A673 (cell line): ENCODE measurements around the gene POPDC2. TPM values are rescaled to one million over a fixed set of nuclear protein-coding genes. Genes with fewer than 3 reads are reported as not detected.

Source experiments
- BruUV-seq: library from RNA; stranded (reverse); fragments of 400-500 nt; replicated peaks from 2 replicates; lab custom pipeline; 2021; lab: Mats Ljungman, UMichigan
- CTCF ChIA-PET: fragments of 300-600 bp; sonication (Branson Sonifier 250); formaldehyde crosslinking; loops from one replicate; lab custom pipeline; 2022; ENCODE audit warnings: antibody characterized with exemption; lab: Charles Lee
- POLR2A ChIA-PET: fragments of 300-600 bp; sonication (Branson Sonifier 250); formaldehyde crosslinking; loops from one replicate; lab custom pipeline; 2022; ENCODE audit warnings: antibody characterized with exemption; ENCODE audit not compliant: low non-redundant PET; lab: Charles Lee
- DNase-seq: peaks from one replicate; pipeline ENCODE4 v3.0.0-alpha.2; 2015; ENCODE audit warnings: low spot score
- H3K27ac ChIP-seq: fragments of 200-600 bp; sonication (generic); 2 replicates; pipeline ENCODE4 v1.5.1; 2016; ENCODE audit warnings: mixed run types, low read depth, mild to moderate bottlenecking, mixed read lengths, antibody characterized with exemption, low read length; ENCODE audit not compliant: poor library complexity, severe bottlenecking
- H3K27me3 ChIP-seq: fragments of 200-600 bp; sonication (generic); replicated peaks from 2 replicates; pipeline ENCODE4 v1.6.1; 2017; ENCODE audit warnings: mixed run types, low read depth, mild to moderate bottlenecking, mixed read lengths, antibody characterized with exemption, low read length; ENCODE audit not compliant: insufficient read depth, poor library complexity
- H3K36me3 ChIP-seq: fragments of 200-600 bp; sonication (generic); 2 replicates; pipeline ENCODE4 v1.6.1; 2016; ENCODE audit warnings: mixed run types, mild to moderate bottlenecking, mixed read lengths, antibody characterized with exemption, low read length; ENCODE audit not compliant: insufficient read depth, poor library complexity, severe bottlenecking
- H3K4me1 ChIP-seq: fragments of 200-600 bp; sonication (generic); 2 replicates; pipeline ENCODE4 v1.6.1; 2017; ENCODE audit warnings: mixed run types, mild to moderate bottlenecking, mixed read lengths, antibody characterized with exemption, low read length; ENCODE audit not compliant: insufficient read depth, poor library complexity, severe bottlenecking
- H3K4me3 ChIP-seq: fragments of 200-600 bp; sonication (generic); 2 replicates; pipeline ENCODE4 v1.5.1; 2016; ENCODE audit warnings: low read depth, mixed run types, mild to moderate bottlenecking, mixed read lengths, low read length; ENCODE audit not compliant: poor library complexity, severe bottlenecking
- H3K9me3 ChIP-seq: fragments of 200-600 bp; sonication (generic); 2 replicates; pipeline ENCODE4 v1.6.1; 2016; ENCODE audit warnings: mixed run types, low read depth, mild to moderate bottlenecking, mixed read lengths, antibody characterized with exemption, low read length; ENCODE audit not compliant: poor library complexity, severe bottlenecking
- EZH2 ChIP-seq: fragments of 200-600 bp; sonication (generic); IDR thresholded peaks from 2 replicates; pipeline ENCODE4 v1.6.1; 2017; ENCODE audit warnings: borderline replicate concordance, low read depth, mild to moderate bottlenecking, mixed read lengths, antibody characterized with exemption, low read length; ENCODE audit not compliant: poor library complexity, severe bottlenecking
- intact Hi-C: fragments of 100-400 bp; cut with micrococcal nuclease; formaldehyde crosslinking; loops from one replicate; pipeline ENCODE4 v1.10.0; 2022; ENCODE audit not compliant: unreplicated experiment
- total RNA-seq: library from RNA; stranded (reverse); gene quantifications from 2 replicates; pipeline ENCODE4 v1.2.3, GENCODE V29; 2021
- TF ChIP-seq, protein P1 (sequence below): fragments of 300-800, 200-600 bp; sonication (generic); conservative IDR thresholded peaks from 2 replicates; pipeline ENCODE4 v1.5.1; 2017; ENCODE audit warnings: low read depth, mild to moderate bottlenecking, antibody characterized with exemption, low read length, moderate library complexity, mixed read lengths

POPDC2 gene
- total RNA-seq, 1 experiment from 2014 or later, result 0.99 TPM

DNA sequence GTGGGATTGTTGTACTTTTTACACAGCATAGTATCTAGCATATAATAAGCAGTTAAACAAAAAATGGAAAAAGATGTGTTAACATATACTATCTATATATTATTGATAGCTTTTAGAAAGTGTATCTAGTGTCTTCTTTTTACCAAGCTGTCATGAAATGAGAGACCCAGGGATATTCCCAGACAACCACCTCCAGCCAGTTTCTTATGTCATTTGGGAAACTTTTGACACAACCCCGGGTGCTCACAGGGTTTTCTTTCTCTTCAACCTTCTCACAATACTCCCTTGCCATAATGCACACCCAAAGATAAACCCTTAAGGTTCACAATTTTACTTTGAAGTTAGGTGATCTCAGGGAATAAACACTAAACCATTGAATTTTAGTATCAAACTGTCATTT is 67.5 kb downstream of the POPDC2 start:
- BruUV-seq, result no TSS peak
- no peaks in the 10 kb centered on the region for H3K9me3 ChIP-seq
- CTCF ChIA-PET, result no interaction called here
- no peak for DNase-seq
- H3K27ac ChIP-seq, result no peak overlapping the region
- no peaks in the 10 kb centered on the region for H3K4me1 ChIP-seq
- intact Hi-C loops, result no loop called here
- TF ChIP-seq, protein P1, sequence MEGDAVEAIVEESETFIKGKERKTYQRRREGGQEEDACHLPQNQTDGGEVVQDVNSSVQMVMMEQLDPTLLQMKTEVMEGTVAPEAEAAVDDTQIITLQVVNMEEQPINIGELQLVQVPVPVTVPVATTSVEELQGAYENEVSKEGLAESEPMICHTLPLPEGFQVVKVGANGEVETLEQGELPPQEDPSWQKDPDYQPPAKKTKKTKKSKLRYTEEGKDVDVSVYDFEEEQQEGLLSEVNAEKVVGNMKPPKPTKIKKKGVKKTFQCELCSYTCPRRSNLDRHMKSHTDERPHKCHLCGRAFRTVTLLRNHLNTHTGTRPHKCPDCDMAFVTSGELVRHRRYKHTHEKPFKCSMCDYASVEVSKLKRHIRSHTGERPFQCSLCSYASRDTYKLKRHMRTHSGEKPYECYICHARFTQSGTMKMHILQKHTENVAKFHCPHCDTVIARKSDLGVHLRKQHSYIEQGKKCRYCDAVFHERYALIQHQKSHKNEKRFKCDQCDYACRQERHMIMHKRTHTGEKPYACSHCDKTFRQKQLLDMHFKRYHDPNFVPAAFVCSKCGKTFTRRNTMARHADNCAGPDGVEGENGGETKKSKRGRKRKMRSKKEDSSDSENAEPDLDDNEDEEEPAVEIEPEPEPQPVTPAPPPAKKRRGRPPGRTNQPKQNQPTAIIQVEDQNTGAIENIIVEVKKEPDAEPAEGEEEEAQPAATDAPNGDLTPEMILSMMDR, result no peak
- TF ChIP-seq EZH2, result no peak
- H3K36me3 ChIP-seq, result no peaks in the 10 kb centered on the region
- POLR2A ChIA-PET, result no interaction called here
- no peak overlapping the region for H3K4me3 ChIP-seq
- no peaks in the 10 kb centered on the region for H3K27me3 ChIP-seq

Other genes starting within 250 kb of the POPDC2 start
- gene TMEM39A, start 197.0 kb downstream of the POPDC2 start, total RNA-seq, result 37.0 and 39.7 TPM in 2 replicates
- gene POGLUT1, start 191.6 kb downstream of the POPDC2 start, total RNA-seq, result 22.7 and 28.7 TPM in 2 replicates
- gene TIMMDC1, start 162.0 kb downstream of the POPDC2 start, total RNA-seq, result 96.7 and 97.8 TPM in 2 replicates
- not detected in 2 replicates for gene CD80, start 101.0 kb downstream of the POPDC2 start, total RNA-seq
- 0.37 TPM in 2 replicates for gene ADPRH, start 81.1 kb downstream of the POPDC2 start, total RNA-seq
- not detected in 2 replicates for gene PLA1A, start 62.7 kb downstream of the POPDC2 start, total RNA-seq
- gene COX17, start 16.8 kb upstream of the POPDC2 start, total RNA-seq, result 42.6 and 49.7 TPM in 2 replicates
- gene CFAP91, start 42.4 kb upstream of the POPDC2 start, total RNA-seq, result 0.68 and 0.75 TPM in 2 replicates
- gene NR1I2, start 121.5 kb upstream of the POPDC2 start, total RNA-seq, result not detected in 2 replicates